ENCODE results near the gene COBL. TPM values are rescaled to one million over a fixed set of nuclear protein-coding genes. Genes with fewer than 3 reads are reported as not detected.
A peak's percentile ranks its signal among the peaks of the same experiment; 100 is the strongest.

COBL gene
- total RNA-seq, 1 donor from 2014 or later = 0.11 TPM

GRCh38 chr7:51276091-51276605 lies 40.5 kb downstream of the COBL start:
- Histone ChIP-seq H3K4me1 (no peaks in the 10 kb centered on the region), H3K27ac (no peak overlapping the region), H3K4me3 (no peak overlapping the region), H3K9me3 (no peaks in the 10 kb centered on the region), H3K27me3 (no peaks in the 10 kb centered on the region), H3K36me3 (no peaks in the 10 kb centered on the region)
- intact Hi-C loops (cut with DNase I) = no loop called here
- DNase-seq (ENCODE audit: low spot score in 2 of 2) = peak in 1 of 2 donors; percentile 18
- no peak for TF ChIP-seq CTCF (IDR thresholded peaks at IDR 0.05)

GRCh38 chr7:51275532-51275931 lies 41.1 kb downstream of the COBL start:
- peak in 1 of 2 donors; percentile 58 for DNase-seq (ENCODE audit: low spot score in 2 of 2)
- no peaks in the 10 kb centered on the region for H3K36me3 ChIP-seq
- no peaks in the 10 kb centered on the region for H3K9me3 ChIP-seq
- TF ChIP-seq CTCF (IDR thresholded peaks at IDR 0.05) = no peak
- no peaks in the 10 kb centered on the region for H3K4me1 ChIP-seq
- intact Hi-C loops (cut with DNase I) = no loop called here
- no peaks in the 10 kb centered on the region for H3K27me3 ChIP-seq
- H3K4me3 ChIP-seq = no peak overlapping the region
- no peak overlapping the region for H3K27ac ChIP-seq

GRCh38 chr7:51274955-51275354 lies 41.7 kb downstream of the COBL start:
- DNase-seq (ENCODE audit: low spot score in 2 of 2) = peak in 1 of 2 donors; percentile 40
- no peak overlapping the region for H3K27ac ChIP-seq
- H3K9me3 ChIP-seq = no peaks in the 10 kb centered on the region
- no peak for TF ChIP-seq CTCF (IDR thresholded peaks at IDR 0.05)
- no peak overlapping the region for H3K4me3 ChIP-seq
- H3K36me3 ChIP-seq = no peaks in the 10 kb centered on the region
- H3K27me3 ChIP-seq = no peaks in the 10 kb centered on the region
- H3K4me1 ChIP-seq = no peaks in the 10 kb centered on the region
- intact Hi-C loops (cut with DNase I) = no loop called here

- Histone ChIP-seq H3K9me3 (no peaks in the 10 kb centered on the region), H3K36me3 (no peaks in the 10 kb centered on the region), H3K4me1 (no peaks in the 10 kb centered on the region), H3K27ac (no peak overlapping the region), H3K27me3 (no peaks in the 10 kb centered on the region), H3K4me3 (no peak overlapping the region)
- peak in 1 of 2 donors; percentile 58 for DNase-seq (ENCODE audit: low spot score in 2 of 2)
- intact Hi-C loops (cut with DNase I) = no loop called here
- no peak for TF ChIP-seq CTCF (IDR thresholded peaks at IDR 0.05)
These were observed 42.6 kb downstream of the COBL start for GRCh38 chr7:51274001-51274400.

GRCh38 chr7:51273360-51273759 lies 43.2 kb downstream of the COBL start:
- no peaks in the 10 kb centered on the region for H3K27me3 ChIP-seq
- DNase-seq (ENCODE audit: low spot score in 2 of 2) = no peak
- H3K9me3 ChIP-seq = no peaks in the 10 kb centered on the region
- intact Hi-C loops (cut with DNase I) = no loop called here
- H3K4me1 ChIP-seq = no peaks in the 10 kb centered on the region
- no peak for TF ChIP-seq CTCF (IDR thresholded peaks at IDR 0.05)
- H3K36me3 ChIP-seq = no peaks in the 10 kb centered on the region
- H3K27ac ChIP-seq = no peak overlapping the region
- H3K4me3 ChIP-seq = no peak overlapping the region

GRCh38 chr7:51270965-51271364 lies 45.6 kb downstream of the COBL start:
- no peaks in the 10 kb centered on the region for H3K4me1 ChIP-seq
- no peaks in the 10 kb centered on the region for H3K9me3 ChIP-seq
- intact Hi-C loops (cut with DNase I) = no loop called here
- no peak overlapping the region for H3K27ac ChIP-seq
- no peaks in the 10 kb centered on the region for H3K27me3 ChIP-seq
- no peak for DNase-seq (ENCODE audit: low spot score in 2 of 2)
- H3K4me3 ChIP-seq = no peak overlapping the region
- TF ChIP-seq CTCF (IDR thresholded peaks at IDR 0.05) = no peak
- H3K36me3 ChIP-seq = no peaks in the 10 kb centered on the region

Data from ascending aorta (tissue), 2 donors.